ENCODE data around the gene SGTA. TPM values are rescaled to one million over a fixed set of nuclear protein-coding genes. Genes with fewer than 3 reads are reported as not detected.
"Not testable (repeated sequence)": the region's sequence is repeated elsewhere in the genome, so short reads cannot be mapped to it uniquely, and the experiment has no call there.

SGTA gene
- total RNA-seq, 1 donor, result 39.4 TPM

GRCh38 chr19:2793126-2793525, 10.1 kb upstream of the SGTA start:
- TF ChIP-seq, protein P1, sequence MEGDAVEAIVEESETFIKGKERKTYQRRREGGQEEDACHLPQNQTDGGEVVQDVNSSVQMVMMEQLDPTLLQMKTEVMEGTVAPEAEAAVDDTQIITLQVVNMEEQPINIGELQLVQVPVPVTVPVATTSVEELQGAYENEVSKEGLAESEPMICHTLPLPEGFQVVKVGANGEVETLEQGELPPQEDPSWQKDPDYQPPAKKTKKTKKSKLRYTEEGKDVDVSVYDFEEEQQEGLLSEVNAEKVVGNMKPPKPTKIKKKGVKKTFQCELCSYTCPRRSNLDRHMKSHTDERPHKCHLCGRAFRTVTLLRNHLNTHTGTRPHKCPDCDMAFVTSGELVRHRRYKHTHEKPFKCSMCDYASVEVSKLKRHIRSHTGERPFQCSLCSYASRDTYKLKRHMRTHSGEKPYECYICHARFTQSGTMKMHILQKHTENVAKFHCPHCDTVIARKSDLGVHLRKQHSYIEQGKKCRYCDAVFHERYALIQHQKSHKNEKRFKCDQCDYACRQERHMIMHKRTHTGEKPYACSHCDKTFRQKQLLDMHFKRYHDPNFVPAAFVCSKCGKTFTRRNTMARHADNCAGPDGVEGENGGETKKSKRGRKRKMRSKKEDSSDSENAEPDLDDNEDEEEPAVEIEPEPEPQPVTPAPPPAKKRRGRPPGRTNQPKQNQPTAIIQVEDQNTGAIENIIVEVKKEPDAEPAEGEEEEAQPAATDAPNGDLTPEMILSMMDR (IDR thresholded peaks at IDR 0.05; ENCODE audit: insufficient read depth, low read length), result no peak
- no peak overlapping the region for H3K4me3 ChIP-seq (ENCODE audit: low read depth, low read length)
- no peak for DNase-seq (ENCODE audit: low read depth)

GRCh38 chr19:2792666-2793065, 9.6 kb upstream of the SGTA start:
- not testable (repeated sequence) for DNase-seq (ENCODE audit: low read depth); H3K4me3 ChIP-seq (ENCODE audit: low read depth, low read length)

DNA sequence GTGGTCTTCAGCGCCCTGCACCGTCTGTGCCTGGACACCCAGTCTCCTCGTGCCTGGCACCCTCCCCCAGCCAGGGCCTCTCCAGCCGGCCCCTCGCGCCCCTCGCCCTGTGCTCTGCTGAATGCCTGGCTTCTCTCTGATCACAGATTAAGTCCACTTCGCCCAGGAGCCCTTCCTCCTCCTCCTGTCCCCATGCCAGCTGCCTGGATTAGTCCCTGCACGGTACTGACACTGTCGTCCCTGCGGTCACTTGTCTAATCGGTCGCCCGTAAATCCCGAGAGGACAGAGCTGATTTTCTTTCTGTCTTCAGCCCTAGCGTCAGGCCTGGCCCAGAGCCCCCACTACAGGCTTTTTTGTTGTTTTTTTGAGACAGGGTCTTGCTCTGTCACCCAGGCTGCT, 8.8 kb upstream of the SGTA start:
- H3K4me3 ChIP-seq (ENCODE audit: low read depth, low read length), result no peak overlapping the region
- TF ChIP-seq, protein P1 (IDR thresholded peaks at IDR 0.05; ENCODE audit: insufficient read depth, low read length), result no peak
- DNase-seq (ENCODE audit: low read depth), result no peak

DNA sequence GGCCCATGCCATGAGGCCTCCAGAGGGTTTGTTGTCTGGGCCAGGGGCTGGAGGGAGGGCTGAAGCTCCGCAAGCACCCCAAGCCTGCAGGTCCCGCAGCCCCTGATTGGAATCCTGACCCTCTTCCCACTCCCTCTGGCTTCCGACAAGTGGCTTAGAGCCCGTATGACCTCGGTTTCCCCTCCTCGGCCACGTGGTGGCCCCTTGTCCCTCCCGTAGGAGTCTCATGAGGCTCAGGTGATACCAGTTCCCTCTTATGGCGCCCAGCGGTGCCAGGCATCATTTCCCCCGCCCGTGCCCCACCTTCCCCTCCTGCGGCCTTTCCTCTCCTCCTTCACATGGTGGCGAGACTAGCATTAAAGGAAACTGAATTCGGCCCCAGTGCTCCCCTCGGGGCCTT, 8.4 kb upstream of the SGTA start:
- DNase-seq (ENCODE audit: low read depth), result no peak
- TF ChIP-seq, protein P1 (IDR thresholded peaks at IDR 0.05; ENCODE audit: insufficient read depth, low read length), result no peak
- no peak overlapping the region for H3K4me3 ChIP-seq (ENCODE audit: low read depth, low read length)

DNA sequence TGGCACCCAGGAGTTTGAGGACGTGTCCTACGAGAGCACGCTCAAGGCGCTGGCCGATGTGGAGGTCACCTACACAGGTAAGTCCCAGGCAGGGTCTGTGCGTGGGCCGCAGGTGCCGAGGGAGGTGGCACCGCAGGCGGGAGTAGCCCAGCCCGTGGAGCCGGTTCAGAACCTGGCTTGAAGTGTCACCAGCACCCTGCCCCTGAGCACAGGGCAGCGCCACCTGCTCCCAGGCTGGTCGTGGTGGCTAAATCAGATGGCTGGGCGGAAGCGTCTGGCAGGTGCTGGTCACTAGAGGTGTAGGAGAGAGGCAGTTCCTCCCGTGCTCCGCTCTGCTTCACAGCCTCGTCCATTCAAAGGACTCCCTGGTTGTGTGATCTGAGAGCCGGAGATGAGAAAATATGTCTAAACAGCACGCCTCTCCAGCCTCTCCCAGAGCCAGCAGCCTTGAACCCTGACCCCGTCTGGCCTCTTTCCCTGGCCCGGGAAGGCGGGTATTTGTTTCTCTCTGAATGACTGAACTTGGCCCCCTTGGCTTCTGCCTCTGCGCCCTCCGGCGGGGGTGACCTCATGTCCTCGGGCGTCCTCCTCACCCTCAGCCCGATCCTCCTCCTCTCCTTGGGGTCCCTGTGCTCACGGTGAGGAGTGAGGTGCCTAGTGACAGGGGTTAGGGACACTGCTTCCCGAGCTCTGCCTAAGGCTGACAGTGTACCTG, 7.6 kb upstream of the SGTA start:
- TF ChIP-seq, protein P1 (IDR thresholded peaks at IDR 0.05; ENCODE audit: insufficient read depth, low read length), result no peak
- no peak for DNase-seq (ENCODE audit: low read depth)
- no peak overlapping the region for H3K4me3 ChIP-seq (ENCODE audit: low read depth, low read length)

DNA sequence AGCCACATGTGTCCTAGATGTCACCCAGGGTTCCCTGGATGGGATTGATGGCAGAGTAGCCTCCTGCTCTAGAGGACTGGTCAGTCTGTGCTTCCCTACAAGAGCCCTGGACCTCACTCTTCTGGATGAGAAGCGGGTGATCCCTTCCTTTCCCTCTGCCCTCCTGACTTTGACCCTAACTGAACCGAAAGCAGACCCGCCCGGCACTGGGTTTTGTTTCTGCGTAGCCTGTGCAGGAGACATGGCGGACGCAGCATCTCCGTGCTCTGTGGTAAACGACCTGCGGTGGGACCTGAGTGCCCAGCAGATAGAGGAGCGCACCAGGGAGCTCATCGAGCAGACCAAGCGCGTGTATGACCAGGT, 7.1 kb upstream of the SGTA start:
- TF ChIP-seq, protein P1 (IDR thresholded peaks at IDR 0.05; ENCODE audit: insufficient read depth, low read length), result no peak
- no peak overlapping the region for H3K4me3 ChIP-seq (ENCODE audit: low read depth, low read length)
- no peak for DNase-seq (ENCODE audit: low read depth)

- no peak for DNase-seq (ENCODE audit: low read depth)
- H3K4me3 ChIP-seq (ENCODE audit: low read depth, low read length), result no peak overlapping the region
- TF ChIP-seq, protein P1 (IDR thresholded peaks at IDR 0.05; ENCODE audit: insufficient read depth, low read length), result no peak
Measured at GRCh38 chr19:2788237-2788636, 5.2 kb upstream of the SGTA start.
